ENCODE data around the gene TRIM5.
"Not testable (repeated sequence)": the region's sequence is repeated elsewhere in the genome, so short reads cannot be mapped to it uniquely, and the experiment has no call there.

The TRIM5 gene

DNA sequence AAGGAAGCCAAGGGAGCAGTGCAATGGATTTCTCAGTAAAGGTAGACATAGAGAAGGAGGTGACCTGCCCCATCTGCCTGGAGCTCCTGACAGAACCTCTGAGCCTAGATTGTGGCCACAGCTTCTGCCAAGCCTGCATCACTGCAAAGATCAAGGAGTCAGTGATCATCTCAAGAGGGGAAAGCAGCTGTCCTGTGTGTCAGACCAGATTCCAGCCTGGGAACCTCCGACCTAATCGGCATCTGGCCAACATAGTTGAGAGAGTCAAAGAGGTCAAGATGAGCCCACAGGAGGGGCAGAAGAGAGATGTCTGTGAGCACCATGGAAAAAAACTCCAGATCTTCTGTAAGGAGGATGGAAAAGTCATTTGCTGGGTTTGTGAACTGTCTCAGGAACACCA, 11.3 kb upstream of the TRIM5 start:
- no peaks in the 10 kb centered on the region for H3K27me3 ChIP-seq (ENCODE audit: low read depth)
- peaks cover 19% of the 10 kb centered on the region for H3K36me3 ChIP-seq (replicated peaks)
- in situ Hi-C loops (cut with MboI; ENCODE audit: low sequenced_read_pairs) = loop anchor here (10.0 kb wide), 1 partner anchor 91 kb away; no protein-coding TSS in a partner anchor
- no peak overlapping the region for H3K4me3 ChIP-seq
- no peak for DNase-seq (ENCODE audit: low spot score in 2 of 2)
- H3K4me1 ChIP-seq = peaks cover 7% of the 10 kb centered on the region
- H3K9me3 ChIP-seq = no peaks in the 10 kb centered on the region

- no peak for DNase-seq (ENCODE audit: low spot score in 2 of 2)
- in situ Hi-C loops (cut with MboI; ENCODE audit: low sequenced_read_pairs) = loop anchor here (10.0 kb wide), 1 partner anchor 91 kb away; no protein-coding TSS in a partner anchor
- no peaks in the 10 kb centered on the region for H3K27me3 ChIP-seq (ENCODE audit: low read depth)
- H3K4me3 ChIP-seq = no peak overlapping the region
- H3K9me3 ChIP-seq = no peaks in the 10 kb centered on the region
- H3K4me1 ChIP-seq = peaks cover 12% of the 10 kb centered on the region
- peaks cover 15% of the 10 kb centered on the region for H3K36me3 ChIP-seq (replicated peaks)
These were observed 10.7 kb upstream of the TRIM5 start for GRCh38 chr11:5695580-5695979.

GRCh38 chr11:5694642-5695041, 9.8 kb upstream of the TRIM5 start:
- DNase-seq (ENCODE audit: low spot score in 2 of 2) = no peak
- Histone ChIP-seq H3K9me3 (no peaks in the 10 kb centered on the region), H3K27me3 (ENCODE audit: low read depth) (no peaks in the 10 kb centered on the region), H3K4me3 (no peak overlapping the region), H3K4me1 (peaks cover 19% of the 10 kb centered on the region), H3K36me3 (replicated peaks) (peaks cover 15% of the 10 kb centered on the region)
- in situ Hi-C loops (cut with MboI; ENCODE audit: low sequenced_read_pairs) = loop anchor here (10.0 kb wide), 1 partner anchor 90 kb away; no protein-coding TSS in a partner anchor

DNA sequence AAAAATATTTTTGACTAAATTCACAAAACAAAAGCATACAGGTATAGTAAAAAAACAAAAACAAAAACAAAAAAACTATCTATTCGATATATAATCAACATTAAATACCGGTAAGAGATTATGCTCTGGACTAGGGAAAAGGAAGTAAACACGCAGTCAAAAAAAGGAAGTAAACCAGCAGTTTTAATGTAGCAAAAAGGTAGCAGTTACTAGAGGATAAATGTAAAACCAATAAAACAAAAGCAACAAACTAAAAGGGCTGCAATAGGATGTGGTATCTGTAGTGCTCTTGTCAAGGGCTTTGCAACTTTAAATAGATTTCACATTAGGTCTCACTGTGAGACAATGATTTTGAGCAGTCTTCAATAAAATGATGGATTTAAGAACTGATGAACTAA, 7.1 kb upstream of the TRIM5 start:
- DNase-seq (ENCODE audit: low spot score in 2 of 2) = no peak
- Histone ChIP-seq H3K36me3 (replicated peaks) (peaks cover 8% of the 10 kb centered on the region), H3K27me3 (ENCODE audit: low read depth) (no peaks in the 10 kb centered on the region), H3K9me3 (no peaks in the 10 kb centered on the region), H3K4me3 (peak overlapping the region; percentile 29), H3K4me1 (peaks cover 26% of the 10 kb centered on the region)
- in situ Hi-C loops (cut with MboI; ENCODE audit: low sequenced_read_pairs) = loop anchor here (10.0 kb wide), 1 partner anchor 87 kb away; no protein-coding TSS in a partner anchor

- Histone ChIP-seq H3K4me1 (peaks cover 26% of the 10 kb centered on the region), H3K4me3 (peak overlapping the region; percentile 29)
- in situ Hi-C loops (cut with MboI; ENCODE audit: low sequenced_read_pairs) = loop anchor here (10.0 kb wide), 1 partner anchor 87 kb away; no protein-coding TSS in a partner anchor
- not testable (repeated sequence) for H3K9me3 ChIP-seq; DNase-seq (ENCODE audit: low spot score in 2 of 2); H3K36me3 ChIP-seq (replicated peaks); H3K27me3 ChIP-seq (ENCODE audit: low read depth)
These were observed 6.5 kb upstream of the TRIM5 start for GRCh38 chr11:5691238-5691963.

DNA sequence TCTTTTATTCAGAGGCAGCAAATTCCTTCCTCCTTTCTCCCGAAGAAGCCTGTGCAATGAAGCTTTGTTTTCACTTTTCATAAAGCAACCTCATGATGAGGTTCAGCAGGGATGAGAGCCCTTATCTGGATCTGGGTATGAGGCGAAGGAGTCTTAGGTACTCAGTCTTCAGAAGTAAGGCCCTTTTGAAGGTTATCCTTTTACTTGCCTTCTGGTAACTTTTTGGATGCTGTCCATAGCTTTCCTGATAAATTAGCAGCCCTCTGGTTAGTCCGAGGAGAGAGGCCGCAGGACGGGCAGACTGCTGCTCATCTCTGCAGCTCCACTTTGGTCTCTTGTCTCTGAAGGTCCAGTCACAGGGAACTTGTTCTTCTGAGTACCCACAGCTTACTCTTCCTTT, 5.9 kb upstream of the TRIM5 start:
- Histone ChIP-seq H3K27me3 (ENCODE audit: low read depth) (no peaks in the 10 kb centered on the region), H3K9me3 (no peaks in the 10 kb centered on the region), H3K4me3 (peak overlapping the region; percentile 29), H3K4me1 (peaks cover 26% of the 10 kb centered on the region), H3K36me3 (replicated peaks) (no peaks in the 10 kb centered on the region)
- DNase-seq (ENCODE audit: low spot score in 2 of 2) = peak in 1 of 2 experiments; percentile 15
- in situ Hi-C loops (cut with MboI; ENCODE audit: low sequenced_read_pairs) = loop anchor here (10.0 kb wide), 1 partner anchor 86 kb away; no protein-coding TSS in a partner anchor

GRCh38 chr11:5690216-5690615, 5.3 kb upstream of the TRIM5 start:
- Histone ChIP-seq H3K36me3 (replicated peaks) (no peaks in the 10 kb centered on the region), H3K4me1 (peaks cover 28% of the 10 kb centered on the region), H3K9me3 (no peaks in the 10 kb centered on the region), H3K4me3 (peak overlapping the region; percentile 29), H3K27me3 (ENCODE audit: low read depth) (no peaks in the 10 kb centered on the region)
- DNase-seq (ENCODE audit: low spot score in 2 of 2) = peak; percentile 52 to 55
- in situ Hi-C loops (cut with MboI; ENCODE audit: low sequenced_read_pairs) = loop anchor here (10.0 kb wide), 1 partner anchor 85 kb away; no protein-coding TSS in a partner anchor

DNA sequence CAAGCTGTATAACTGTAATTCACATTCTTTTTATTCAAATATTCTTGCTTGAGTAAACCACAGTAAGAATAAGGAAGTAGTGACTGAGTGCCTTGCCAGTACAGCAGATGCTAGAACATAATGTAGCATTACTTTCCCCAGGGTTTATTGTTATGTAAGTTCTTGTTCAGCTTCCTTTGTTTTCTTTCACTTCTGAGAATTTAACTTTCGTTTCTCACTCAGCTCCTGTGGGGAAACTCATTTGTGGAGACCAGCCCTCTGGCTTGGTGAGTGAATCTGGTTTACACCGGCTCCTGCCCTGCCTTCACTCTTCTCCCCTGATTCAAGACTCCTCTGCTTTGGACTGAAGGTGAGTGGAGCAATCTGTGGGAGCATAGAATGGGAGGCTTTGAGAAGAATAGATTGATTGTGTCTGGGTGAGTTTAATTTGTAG, 4.7 kb upstream of the TRIM5 start, which contains the start of gene TRIM22:
Gene TRIM22 (plus strand): TSS at position 240 of the 433 bp plus-strand sequence. CDS start 6,443 bp downstream, outside the sequence.
- Histone ChIP-seq H3K9me3 (no peaks in the 10 kb centered on the region), H3K4me1 (peaks cover 30% of the 10 kb centered on the region), H3K4me3 (peak within 1 kb of the TSS; percentile 29), H3K27me3 (ENCODE audit: low read depth) (no peaks in the 10 kb centered on the region), H3K36me3 (replicated peaks) (no peaks in the 10 kb centered on the region)
- in situ Hi-C loops (cut with MboI; ENCODE audit: low sequenced_read_pairs) = no loop called here
- peak; percentile 79 to 98 for DNase-seq (ENCODE audit: low spot score in 2 of 2)

- peaks cover 36% of the 10 kb centered on the region for H3K4me1 ChIP-seq
- H3K27me3 ChIP-seq (ENCODE audit: low read depth) = no peaks in the 10 kb centered on the region
- no peak for DNase-seq (ENCODE audit: low spot score in 2 of 2)
- no peaks in the 10 kb centered on the region for H3K9me3 ChIP-seq
- H3K36me3 ChIP-seq (replicated peaks) = no peaks in the 10 kb centered on the region
- H3K4me3 ChIP-seq = no peak overlapping the region
- in situ Hi-C loops (cut with MboI; ENCODE audit: low sequenced_read_pairs) = no loop called here
These were observed 3.6 kb upstream of the TRIM5 start for GRCh38 chr11:5688482-5688881.

DNA sequence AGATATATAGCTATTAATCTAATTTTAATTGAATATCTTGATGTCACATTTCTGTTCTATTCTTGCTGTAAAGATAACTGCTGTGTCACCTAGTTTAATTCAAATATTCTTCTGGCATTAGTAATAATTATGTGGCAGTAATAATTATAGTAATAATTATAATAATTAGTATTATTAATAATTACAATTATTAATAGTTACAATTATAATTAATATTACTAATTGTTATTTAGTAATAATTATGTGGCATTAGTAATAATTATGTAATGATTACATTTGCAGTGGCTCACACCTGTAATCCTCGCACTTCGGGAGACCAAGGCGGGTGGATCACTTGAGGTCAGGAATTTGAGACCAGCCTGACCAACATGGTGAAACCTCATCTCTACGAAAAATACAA, 1.6 kb upstream of the TRIM5 start:
- peaks cover 29% of the 10 kb centered on the region for H3K4me1 ChIP-seq
- DNase-seq (ENCODE audit: low spot score in 2 of 2) = no peak
- H3K36me3 ChIP-seq (replicated peaks) = no peaks in the 10 kb centered on the region
- in situ Hi-C loops (cut with MboI; ENCODE audit: low sequenced_read_pairs) = no loop called here
- no peaks in the 10 kb centered on the region for H3K9me3 ChIP-seq
- no peaks in the 10 kb centered on the region for H3K27me3 ChIP-seq (ENCODE audit: low read depth)
- H3K4me3 ChIP-seq = no peak overlapping the region

DNA sequence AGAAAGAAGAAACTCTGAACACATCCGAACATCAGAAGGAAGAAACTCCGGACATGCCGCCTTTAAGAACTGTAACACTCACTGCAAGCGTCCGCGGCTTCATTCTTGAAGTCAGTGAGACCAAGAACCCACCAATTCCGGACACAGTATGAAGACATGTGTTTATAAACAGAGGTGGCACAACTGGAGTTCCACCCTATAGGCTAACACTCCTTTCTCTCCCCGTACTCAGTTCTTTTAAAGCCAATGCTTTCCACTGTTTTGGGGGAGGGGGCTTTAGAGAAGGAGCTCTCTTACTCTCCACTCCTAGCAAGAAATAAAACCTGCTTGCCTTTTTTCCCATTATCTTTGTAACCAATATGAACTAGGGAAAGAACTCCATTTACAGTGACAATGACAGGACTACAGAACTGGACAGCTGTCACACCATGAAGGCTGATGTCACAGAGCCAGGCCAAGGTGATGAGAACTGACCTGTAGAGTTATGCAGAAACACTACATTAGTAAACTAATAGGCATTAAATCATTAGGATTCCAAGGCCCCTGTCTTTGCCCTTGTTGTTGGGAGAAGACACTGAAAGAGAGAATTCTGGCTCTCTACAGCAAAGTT, 733 bp downstream of the TRIM5 start:
- DNase-seq (ENCODE audit: low spot score in 2 of 2) = no peak
- H3K4me3 ChIP-seq = peak overlapping the region; percentile 42
- in situ Hi-C loops (cut with MboI; ENCODE audit: low sequenced_read_pairs) = no loop called here
- H3K9me3 ChIP-seq = no peaks in the 10 kb centered on the region
- H3K4me1 ChIP-seq = peaks cover 15% of the 10 kb centered on the region
- H3K27me3 ChIP-seq (ENCODE audit: low read depth) = no peaks in the 10 kb centered on the region
- H3K36me3 ChIP-seq (replicated peaks) = peaks cover 2% of the 10 kb centered on the region

GRCh38 chr11:5683620-5684019, 1.3 kb downstream of the TRIM5 start:
- H3K36me3 ChIP-seq (replicated peaks); H3K9me3 ChIP-seq; H3K27me3 ChIP-seq (ENCODE audit: low read depth); in situ Hi-C loops (cut with MboI; ENCODE audit: low sequenced_read_pairs); H3K4me3 ChIP-seq: not testable (repeated sequence)
- DNase-seq (ENCODE audit: low spot score in 2 of 2) = peak in 1 of 2 experiments; percentile 21
- peaks cover 10% of the 10 kb centered on the region for H3K4me1 ChIP-seq

DNA sequence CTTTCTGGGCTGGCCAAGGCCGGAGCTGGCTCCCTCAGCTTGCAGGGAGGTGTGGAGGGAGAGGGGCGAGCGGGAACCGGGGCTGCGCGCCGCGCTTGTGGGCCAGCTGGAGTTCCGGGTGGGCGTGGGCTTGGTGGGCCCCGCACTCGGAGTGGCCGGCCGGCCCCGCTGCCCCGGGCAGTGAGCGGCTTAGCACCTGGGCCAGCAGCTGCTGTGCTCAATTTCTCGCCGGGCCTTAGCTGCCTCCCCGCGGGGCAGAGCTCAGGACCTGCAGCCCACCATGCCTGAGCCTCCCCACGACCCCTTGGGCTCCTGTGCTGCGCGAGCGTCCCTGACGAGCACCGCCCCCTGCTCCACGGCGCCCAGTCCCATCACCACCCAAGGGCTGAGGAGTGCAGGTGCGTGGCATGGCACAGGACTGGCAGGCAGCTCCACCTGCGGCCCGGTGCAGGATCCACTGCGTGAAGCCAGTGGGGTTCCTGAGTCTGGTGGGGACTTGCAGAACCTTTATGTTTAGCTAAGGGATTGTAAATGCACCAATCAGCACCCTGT, 1.9 kb downstream of the TRIM5 start:
- DNase-seq (ENCODE audit: low spot score in 2 of 2); in situ Hi-C loops (cut with MboI; ENCODE audit: low sequenced_read_pairs); H3K4me3 ChIP-seq; H3K9me3 ChIP-seq; H3K27me3 ChIP-seq (ENCODE audit: low read depth): not testable (repeated sequence)
- H3K36me3 ChIP-seq (replicated peaks) = peaks cover 13% of the 10 kb centered on the region
- H3K4me1 ChIP-seq = peaks cover 10% of the 10 kb centered on the region

GRCh38 chr11:5679811-5680210, 5.1 kb downstream of the TRIM5 start:
- in situ Hi-C loops (cut with MboI; ENCODE audit: low sequenced_read_pairs) = no loop called here

More at GRCh38 chr11:5679811-5680210, 5.1 kb downstream of the TRIM5 start:
- peaks cover 19% of the 10 kb centered on the region for H3K36me3 ChIP-seq (replicated peaks)
- H3K4me3 ChIP-seq = no peak overlapping the region
- DNase-seq (ENCODE audit: low spot score in 2 of 2) = no peak
- peaks cover 6% of the 10 kb centered on the region for H3K4me1 ChIP-seq
- H3K9me3 ChIP-seq = no peaks in the 10 kb centered on the region
- H3K27me3 ChIP-seq (ENCODE audit: low read depth) = no peaks in the 10 kb centered on the region

All from HAP-1 (cell line).